Measurements from ENCODE around the gene GOT1. TPM values are rescaled to one million over a fixed set of nuclear protein-coding genes. Genes with fewer than 3 reads are reported as not detected.

GOT1 gene
- total and polyA plus RNA-seq, 4 donors, result 73.5 to 271 (median 123) TPM

- no peak for TF ChIP-seq ATF3 (IDR thresholded peaks at IDR 0.05)
- no peak for TF ChIP-seq TAF1 (conservative IDR thresholded peaks at IDR 0.05)
These were observed 59.4 kb downstream of the GOT1 start (continued) for GRCh38 chr10:99370993-99371392.

GRCh38 chr10:99369551-99369950, 60.9 kb downstream of the GOT1 start:
- Histone ChIP-seq H3K4me3 (ENCODE audit: low read depth in 1 of 3, low read length in 3 of 3) (no peak overlapping the region), H3K4me1 (ENCODE audit: control insufficient read depth in 4 of 4, insufficient read depth in 4 of 4, low read length in 3 of 4) (peaks cover 0 to 10% (median 7%) of the 10 kb centered on the region in 4 donors), H3K36me3 (ENCODE audit: control insufficient read depth in 4 of 4, insufficient read depth in 3 of 4, low read depth in 1 of 4, low read length in 3 of 4) (no peaks in the 10 kb centered on the region), H3K27ac (ENCODE audit: low read depth in 1 of 2, low read length in 2 of 2) (no peak overlapping the region), H3K9me3 (ENCODE audit: control insufficient read depth in 4 of 4, low read length in 3 of 4) (no peaks in the 10 kb centered on the region), H3K9ac (ENCODE audit: low read depth in 1 of 2, low read length in 2 of 2) (no peak overlapping the region), H3K27me3 (ENCODE audit: control insufficient read depth in 4 of 4, insufficient read depth in 4 of 4, low read length in 3 of 4) (no peaks in the 10 kb centered on the region)
- TF ChIP-seq GABPA (IDR thresholded peaks at IDR 0.05 in 1 of 2, conservative IDR thresholded peaks at IDR 0.05 in 1 of 2) (no peak), NR2F2 (IDR thresholded peaks at IDR 0.05) (no peak), HNF4G (IDR thresholded peaks at IDR 0.05) (no peak), MAX (IDR thresholded peaks at IDR 0.05) (no peak), JUND (IDR thresholded peaks at IDR 0.05) (no peak), HNF4A (conservative IDR thresholded peaks at IDR 0.05) (no peak)
- DNase-seq (ENCODE audit: low spot score), result no peak
- 90% methylated on average over 3 of the region's 3 CpGs for whole genome bisulfite sequencing

- 80% methylated on average over 5 of the region's 5 CpGs for WGBS
- no peak overlapping the region for H3K27ac ChIP-seq (ENCODE audit: low read depth in 1 of 2, low read length in 2 of 2)
- no peaks in the 10 kb centered on the region for H3K27me3 ChIP-seq (ENCODE audit: control insufficient read depth in 4 of 4, insufficient read depth in 4 of 4, low read length in 3 of 4)
- no peaks in the 10 kb centered on the region for H3K36me3 ChIP-seq (ENCODE audit: control insufficient read depth in 4 of 4, insufficient read depth in 3 of 4, low read depth in 1 of 4, low read length in 3 of 4)
- H3K4me1 ChIP-seq (ENCODE audit: control insufficient read depth in 4 of 4, insufficient read depth in 4 of 4, low read length in 3 of 4), result peaks cover 0 to 10% (median 7%) of the 10 kb centered on the region in 4 donors
- no peak overlapping the region for H3K9ac ChIP-seq (ENCODE audit: low read depth in 1 of 2, low read length in 2 of 2)
- DNase-seq (ENCODE audit: low spot score), result no peak
- TF ChIP-seq HNF4A (conservative IDR thresholded peaks at IDR 0.05) (no peak), RAD21 (IDR thresholded peaks at IDR 0.05) (no peak), SP1 (IDR thresholded peaks at IDR 0.05) (no peak), CTCF (IDR thresholded peaks at IDR 0.05; ENCODE audit: low read depth, low read length, missing input control) (no peak), TAF1 (conservative IDR thresholded peaks at IDR 0.05) (no peak), YY1 (IDR thresholded peaks at IDR 0.05) (no peak), JUND (IDR thresholded peaks at IDR 0.05) (no peak), FOXA2 (IDR thresholded peaks at IDR 0.05) (no peak), RXRA (IDR thresholded peaks at IDR 0.05) (no peak)
- no peaks in the 10 kb centered on the region for H3K9me3 ChIP-seq (ENCODE audit: control insufficient read depth in 4 of 4, low read length in 3 of 4)
- H3K4me3 ChIP-seq (ENCODE audit: low read depth in 1 of 3, low read length in 3 of 3), result no peak overlapping the region
These were observed 61.3 kb downstream of the GOT1 start for GRCh38 chr10:99369126-99369525.

GRCh38 chr10:99368646-99369045, 61.8 kb downstream of the GOT1 start:
- 26% methylated on average over 1 of the region's 1 CpG for WGBS
- DNase-seq (ENCODE audit: low spot score), result no peak
- TF ChIP-seq RAD21 (IDR thresholded peaks at IDR 0.05), result no peak
- TF ChIP-seq CTCF (IDR thresholded peaks at IDR 0.05; ENCODE audit: low read depth, low read length, missing input control), result no peak
- TF ChIP-seq ZBTB33 (IDR thresholded peaks at IDR 0.05), result no peak
- TF ChIP-seq SP1 (IDR thresholded peaks at IDR 0.05), result no peak
- TF ChIP-seq GABPA (IDR thresholded peaks at IDR 0.05 in 1 of 2, conservative IDR thresholded peaks at IDR 0.05 in 1 of 2), result no peak
- TF ChIP-seq EGR1 (IDR thresholded peaks at IDR 0.05; ENCODE audit: low read depth in 2 of 2), result no peak
- no peak for TF ChIP-seq RXRA (IDR thresholded peaks at IDR 0.05)
- TF ChIP-seq NR2F2 (IDR thresholded peaks at IDR 0.05), result no peak
- no peak for TF ChIP-seq FOXA1 (IDR thresholded peaks at IDR 0.05)
- TF ChIP-seq TAF1 (conservative IDR thresholded peaks at IDR 0.05), result no peak
- no peak for TF ChIP-seq JUND (IDR thresholded peaks at IDR 0.05)
- no peak for TF ChIP-seq ATF3 (IDR thresholded peaks at IDR 0.05)
- TF ChIP-seq HNF4A (conservative IDR thresholded peaks at IDR 0.05), result no peak
- TF ChIP-seq MAX (IDR thresholded peaks at IDR 0.05), result no peak
- no peak for TF ChIP-seq FOXA2 (IDR thresholded peaks at IDR 0.05)

More at GRCh38 chr10:99368646-99369045, 61.8 kb downstream of the GOT1 start:
- Histone ChIP-seq H3K9me3 (ENCODE audit: control insufficient read depth in 4 of 4, low read length in 3 of 4) (no peaks in the 10 kb centered on the region), H3K36me3 (ENCODE audit: control insufficient read depth in 4 of 4, insufficient read depth in 3 of 4, low read depth in 1 of 4, low read length in 3 of 4) (no peaks in the 10 kb centered on the region), H3K9ac (ENCODE audit: low read depth in 1 of 2, low read length in 2 of 2) (no peak overlapping the region), H3K27ac (ENCODE audit: low read depth in 1 of 2, low read length in 2 of 2) (no peak overlapping the region), H3K27me3 (ENCODE audit: control insufficient read depth in 4 of 4, insufficient read depth in 4 of 4, low read length in 3 of 4) (no peaks in the 10 kb centered on the region), H3K4me1 (ENCODE audit: control insufficient read depth in 4 of 4, insufficient read depth in 4 of 4, low read length in 3 of 4) (peaks cover 0 to 10% (median 7%) of the 10 kb centered on the region in 4 donors), H3K4me3 (ENCODE audit: low read depth in 1 of 3, low read length in 3 of 3) (no peak overlapping the region)

Measured in liver (tissue), 9 donors.